IPS-20b (cell line): ENCODE data around the gene YJU2.
"Not testable (repeated sequence)": the region's sequence is repeated elsewhere in the genome, so short reads cannot be mapped to it uniquely, and the experiment has no call there.

ENCODE experiments used
- H3K27ac ChIP-seq: one replicate; pipeline ENCODE4 v1.5.1; 2013; ENCODE audit warnings: low read length
- H3K27me3 ChIP-seq: 2 replicates; pipeline ENCODE4 v1.6.1; 2013; ENCODE audit warnings: mild to moderate bottlenecking, low read length, inconsistent platforms; ENCODE audit not compliant: insufficient read depth
- H3K36me3 ChIP-seq: 2 replicates; pipeline ENCODE4 v1.6.1; 2013; ENCODE audit warnings: low read depth, mild to moderate bottlenecking, inconsistent platforms, low read length, moderate library complexity; ENCODE audit not compliant: insufficient read depth
- H3K4me1 ChIP-seq: 2 replicates; pipeline ENCODE4 v1.6.1; 2013; ENCODE audit warnings: mild to moderate bottlenecking, control low read depth, inconsistent platforms, low read length, moderate library complexity; ENCODE audit not compliant: insufficient read depth
- H3K4me3 ChIP-seq: 2 replicates; pipeline ENCODE4 v1.5.1; 2013; ENCODE audit warnings: mild to moderate bottlenecking, low read length, inconsistent platforms
- H3K9ac ChIP-seq: 2 replicates; pipeline ENCODE4 v1.6.1; 2013; ENCODE audit warnings: low read depth, mild to moderate bottlenecking, inconsistent platforms, low read length, moderate library complexity
- H3K9me3 ChIP-seq: 2 replicates; pipeline ENCODE4 v1.6.1; 2013; ENCODE audit warnings: mild to moderate bottlenecking, low read depth, low read length, inconsistent platforms; ENCODE audit not compliant: insufficient read depth

YJU2 gene

GRCh38 chr19:4257025-4257424 lies 10.1 kb downstream of the YJU2 start:
- Histone ChIP-seq H3K9ac (no peak overlapping the region), H3K36me3 (peaks cover 62% of the 10 kb centered on the region), H3K4me1 (no peaks in the 10 kb centered on the region), H3K27me3 (no peaks in the 10 kb centered on the region), H3K27ac (no peak overlapping the region), H3K9me3 (peaks cover 6% of the 10 kb centered on the region; the same call in 1 of the 2 replicates), H3K4me3 (no peak overlapping the region)

GRCh38 chr19:4258181-4258580 lies 11.3 kb downstream of the YJU2 start:
- Histone ChIP-seq H3K36me3 (peaks cover 65% of the 10 kb centered on the region), H3K27me3 (no peaks in the 10 kb centered on the region), H3K4me3 (no peak overlapping the region), H3K9ac (no peak overlapping the region), H3K27ac (no peak overlapping the region), H3K4me1 (no peaks in the 10 kb centered on the region), H3K9me3 (peaks cover 6% of the 10 kb centered on the region; the same call in 1 of the 2 replicates)

DNA sequence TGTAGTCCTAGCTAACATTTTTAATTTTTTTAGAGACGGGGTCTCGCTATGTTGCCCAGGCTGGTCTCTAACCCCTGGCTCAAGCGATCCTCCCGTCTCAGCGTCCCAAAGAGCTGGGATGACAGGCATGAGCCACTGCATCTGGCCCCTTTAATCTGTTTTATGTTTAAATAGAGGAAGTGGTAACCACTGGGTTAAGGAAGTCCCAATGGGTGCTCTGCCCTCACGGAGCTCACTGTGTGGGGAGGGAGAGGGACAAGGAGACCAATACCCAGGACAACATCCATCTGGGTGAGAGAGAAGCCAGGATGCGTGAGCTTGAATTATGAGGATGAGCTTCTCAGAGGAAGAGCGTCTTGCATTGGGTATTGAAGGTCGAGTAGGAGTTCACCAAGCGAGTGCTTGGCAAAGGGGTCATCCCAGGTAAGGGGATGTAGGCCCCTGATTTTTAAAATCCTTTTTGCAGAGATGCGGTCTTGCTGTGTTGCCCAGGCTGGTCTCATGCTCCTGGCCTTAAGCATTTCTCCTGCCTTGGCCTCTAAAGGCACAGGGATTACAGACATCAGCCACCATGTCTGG lies 13.8 kb downstream of the YJU2 start:
- no peaks in the 10 kb centered on the region for H3K27me3 ChIP-seq
- H3K9me3 ChIP-seq = peaks cover 6% of the 10 kb centered on the region; the same call in 1 of the 2 replicates
- no peak overlapping the region for H3K4me3 ChIP-seq
- H3K4me1 ChIP-seq = no peaks in the 10 kb centered on the region
- peaks cover 62% of the 10 kb centered on the region for H3K36me3 ChIP-seq
- H3K27ac ChIP-seq = no peak overlapping the region
- no peak overlapping the region for H3K9ac ChIP-seq

GRCh38 chr19:4264812-4265211 lies 17.9 kb downstream of the YJU2 start:
- H3K27me3 ChIP-seq = no peaks in the 10 kb centered on the region
- H3K9me3 ChIP-seq = no peaks in the 10 kb centered on the region
- H3K36me3 ChIP-seq = peaks cover 56% of the 10 kb centered on the region
- no peaks in the 10 kb centered on the region for H3K4me1 ChIP-seq
- no peak overlapping the region for H3K27ac ChIP-seq
- H3K4me3 ChIP-seq = no peak overlapping the region
- no peak overlapping the region for H3K9ac ChIP-seq

DNA sequence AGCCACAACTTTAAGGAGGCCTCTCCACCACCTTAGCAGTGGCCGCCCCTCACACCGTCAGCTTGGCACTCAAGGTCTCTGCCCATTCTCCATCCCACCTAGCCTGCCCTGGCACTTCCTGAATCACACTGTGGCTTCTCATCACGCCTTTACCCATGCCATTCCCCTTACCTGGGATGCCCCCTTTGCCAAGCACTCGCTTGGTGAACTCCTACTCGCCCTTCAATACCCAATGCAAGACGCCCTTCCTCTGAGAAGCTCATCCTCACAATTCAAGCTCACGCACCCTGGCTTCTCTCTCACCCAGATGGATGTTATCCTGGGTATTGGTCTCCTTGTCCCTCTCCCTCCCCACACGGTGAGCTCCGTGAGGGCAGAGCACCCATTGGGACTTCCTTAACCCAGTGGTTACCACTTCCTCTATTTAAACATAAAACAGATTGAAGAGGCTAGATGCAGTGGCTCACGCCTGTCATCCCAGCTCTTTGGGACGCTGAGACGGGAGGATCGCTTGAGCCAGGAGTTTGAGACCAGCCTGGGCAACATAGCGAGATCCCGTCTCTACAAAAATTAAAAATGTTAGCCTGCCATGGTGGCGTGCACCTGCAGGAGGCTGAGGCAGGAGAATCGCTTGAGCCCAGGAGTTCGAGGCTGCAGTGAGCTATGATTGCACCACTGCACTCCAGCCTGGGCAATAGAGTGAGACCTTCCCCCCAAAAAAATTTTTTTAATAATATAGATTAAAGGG lies 19.5 kb downstream of the YJU2 start:
- Histone ChIP-seq H3K4me3 (no peak overlapping the region), H3K9me3 (no peaks in the 10 kb centered on the region), H3K4me1 (no peaks in the 10 kb centered on the region), H3K9ac (no peak overlapping the region), H3K27ac (no peak overlapping the region), H3K36me3 (peaks cover 43% of the 10 kb centered on the region), H3K27me3 (no peaks in the 10 kb centered on the region)

GRCh38 chr19:4267101-4267900 lies 20.4 kb downstream of the YJU2 start:
- Histone ChIP-seq H3K36me3 (peaks cover 41% of the 10 kb centered on the region), H3K27ac (no peak overlapping the region), H3K9me3 (no peaks in the 10 kb centered on the region), H3K9ac (no peak overlapping the region), H3K27me3 (no peaks in the 10 kb centered on the region), H3K4me1 (no peaks in the 10 kb centered on the region), H3K4me3 (no peak overlapping the region)

- Histone ChIP-seq H3K27ac (no peak overlapping the region), H3K36me3 (peaks cover 32% of the 10 kb centered on the region), H3K27me3 (no peaks in the 10 kb centered on the region), H3K4me1 (no peaks in the 10 kb centered on the region), H3K4me3 (no peak overlapping the region), H3K9me3 (no peaks in the 10 kb centered on the region), H3K9ac (no peak overlapping the region)
Observed at GRCh38 chr19:4267901-4268815, 21.3 kb downstream of the YJU2 start.

GRCh38 chr19:4268816-4269430 lies 22.0 kb downstream of the YJU2 start:
- no peak overlapping the region for H3K9ac ChIP-seq
- H3K36me3 ChIP-seq = peaks cover 30% of the 10 kb centered on the region
- H3K27ac ChIP-seq = no peak overlapping the region
- no peaks in the 10 kb centered on the region for H3K9me3 ChIP-seq
- no peak overlapping the region for H3K4me3 ChIP-seq
- H3K27me3 ChIP-seq = no peaks in the 10 kb centered on the region
- no peaks in the 10 kb centered on the region for H3K4me1 ChIP-seq

DNA sequence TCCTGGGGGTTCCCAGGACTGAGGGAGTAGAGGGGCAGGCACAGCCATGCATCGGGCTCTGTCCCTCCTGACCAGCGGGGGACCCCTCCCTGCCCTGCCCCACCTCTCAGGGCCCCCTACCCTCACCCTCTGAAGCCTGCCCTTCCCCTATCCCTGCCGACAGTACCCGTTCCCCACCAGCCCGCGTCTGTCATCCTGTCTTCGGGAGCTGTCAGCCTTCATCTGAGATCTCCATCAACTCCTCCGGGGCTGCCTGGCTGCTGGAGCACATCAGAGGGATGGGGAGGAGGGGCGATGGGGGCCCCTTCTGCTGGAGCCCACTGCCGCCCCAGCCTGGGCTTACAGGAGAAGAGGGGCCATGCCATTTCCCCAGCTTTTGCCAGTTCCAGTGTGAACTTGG lies 26.0 kb downstream of the YJU2 start:
- Histone ChIP-seq H3K4me1 (no peaks in the 10 kb centered on the region), H3K27ac (no peak overlapping the region), H3K27me3 (peaks cover 3% of the 10 kb centered on the region), H3K36me3 (peaks cover 13% of the 10 kb centered on the region), H3K9me3 (no peaks in the 10 kb centered on the region), H3K4me3 (no peak overlapping the region), H3K9ac (no peak overlapping the region)

DNA sequence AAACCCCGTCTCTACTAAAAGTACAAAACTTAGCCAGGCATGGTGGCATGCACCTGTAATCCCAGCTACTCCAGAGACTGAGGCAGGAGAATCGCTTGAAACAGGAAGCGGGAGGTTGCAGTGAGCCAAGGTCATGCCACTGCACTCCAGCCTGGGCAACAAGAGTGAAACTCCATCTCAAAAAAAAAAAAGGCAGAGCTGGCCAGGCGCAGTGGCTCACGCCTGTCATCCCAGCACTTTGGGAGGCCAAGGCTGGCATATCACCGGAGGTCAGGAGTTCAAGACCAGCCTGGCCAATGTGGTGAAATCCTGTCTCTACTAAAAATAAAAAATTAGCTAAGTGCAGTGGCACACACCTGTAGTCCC lies 27.4 kb downstream of the YJU2 start:
- H3K9ac ChIP-seq, H3K27ac ChIP-seq, H3K4me3 ChIP-seq, H3K36me3 ChIP-seq, H3K4me1 ChIP-seq, H3K9me3 ChIP-seq: not testable (repeated sequence)
- H3K27me3 ChIP-seq = peaks cover 14% of the 10 kb centered on the region

DNA sequence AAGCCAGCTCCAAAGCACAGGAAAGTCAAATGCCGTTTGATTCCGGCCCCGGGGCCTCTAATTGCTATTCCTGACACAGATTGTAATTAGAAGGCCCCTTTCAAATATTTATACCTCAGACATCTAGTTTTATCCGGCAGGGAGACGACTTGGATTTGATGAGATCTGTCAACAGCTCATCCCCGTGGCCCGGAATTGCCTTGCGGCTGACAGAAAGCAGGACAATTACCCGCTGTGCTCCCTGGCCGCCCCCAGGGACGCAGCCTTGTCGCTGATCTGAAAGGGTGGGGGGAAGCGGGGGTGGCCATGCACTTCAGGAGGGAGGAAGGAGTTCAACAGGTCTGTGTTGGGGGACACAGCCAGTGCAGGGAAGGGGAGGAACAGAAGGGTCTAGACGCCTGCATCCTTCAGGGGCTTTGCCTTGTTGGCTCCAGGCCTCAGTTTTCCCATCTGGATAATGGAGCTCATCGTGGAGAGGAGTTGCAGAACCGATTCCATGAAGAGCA lies 30.4 kb downstream of the YJU2 start:
- Histone ChIP-seq H3K27me3 (peaks cover 44% of the 10 kb centered on the region), H3K4me1 (no peaks in the 10 kb centered on the region), H3K4me3 (no peak overlapping the region), H3K36me3 (no peaks in the 10 kb centered on the region), H3K9ac (no peak overlapping the region), H3K27ac (no peak overlapping the region), H3K9me3 (no peaks in the 10 kb centered on the region)
